ENCODE data around the gene BAMBI.

BAMBI gene

GRCh38 chr10:28716748-28717147 lies 39.4 kb downstream of the BAMBI start:
- Histone ChIP-seq H3K4me2 (ENCODE audit: insufficient read depth, low read length) (no peak overlapping the region), H3K4me1 (ENCODE audit: insufficient read depth, low read length) (no peaks in the 10 kb centered on the region), H3K27ac (ENCODE audit: low read length) (no peak overlapping the region), H3K4me3 (ENCODE audit: low read depth in 1 of 2, low read length in 2 of 2) (no peak overlapping the region), H2AFZ (ENCODE audit: low read depth, low read length) (no peak overlapping the region), H3K36me3 (ENCODE audit: insufficient read depth, low read length) (no peaks in the 10 kb centered on the region), H3K79me2 (ENCODE audit: insufficient read depth, low read length) (no peaks in the 10 kb centered on the region), H3K9ac (ENCODE audit: low read depth, low read length) (no peak overlapping the region), H3K9me3 (ENCODE audit: insufficient read depth, low read length, severe bottlenecking) (no peaks in the 10 kb centered on the region), H3K27me3 (ENCODE audit: insufficient read depth, low read length, poor library complexity) (no peaks in the 10 kb centered on the region), H4K20me1 (ENCODE audit: insufficient read depth, low read length) (no peaks in the 10 kb centered on the region)
- DNase-seq (no peak), ATAC-seq (ENCODE audit: insufficient read depth, low read depth) (no peak)
- no peak for TF ChIP-seq EZH2 (IDR thresholded peaks at IDR 0.05; ENCODE audit: borderline replicate concordance, low read depth, low read length, severe bottlenecking)
- TF ChIP-seq CTCF (IDR thresholded peaks at IDR 0.05; ENCODE audit: borderline replicate concordance, extremely low read depth, low read length, poor library complexity, severe bottlenecking) = no peak

GRCh38 chr10:28717656-28718201 lies 40.4 kb downstream of the BAMBI start:
- Histone ChIP-seq H3K4me3 (ENCODE audit: low read depth in 1 of 2, low read length in 2 of 2) (no peak overlapping the region), H3K27me3 (ENCODE audit: insufficient read depth, low read length, poor library complexity) (no peaks in the 10 kb centered on the region), H3K27ac (ENCODE audit: low read length) (no peak overlapping the region), H2AFZ (ENCODE audit: low read depth, low read length) (no peak overlapping the region), H3K79me2 (ENCODE audit: insufficient read depth, low read length) (no peaks in the 10 kb centered on the region), H3K4me2 (ENCODE audit: insufficient read depth, low read length) (no peak overlapping the region), H3K4me1 (ENCODE audit: insufficient read depth, low read length) (no peaks in the 10 kb centered on the region), H3K36me3 (ENCODE audit: insufficient read depth, low read length) (no peaks in the 10 kb centered on the region), H3K9ac (ENCODE audit: low read depth, low read length) (no peak overlapping the region), H4K20me1 (ENCODE audit: insufficient read depth, low read length) (no peaks in the 10 kb centered on the region), H3K9me3 (ENCODE audit: insufficient read depth, low read length, severe bottlenecking) (no peaks in the 10 kb centered on the region)
- TF ChIP-seq EZH2 (IDR thresholded peaks at IDR 0.05; ENCODE audit: borderline replicate concordance, low read depth, low read length, severe bottlenecking) (no peak), CTCF (IDR thresholded peaks at IDR 0.05; ENCODE audit: borderline replicate concordance, extremely low read depth, low read length, poor library complexity, severe bottlenecking) (no peak)
- ATAC-seq (ENCODE audit: insufficient read depth, low read depth) = no peak
- DNase-seq = no peak

- H3K36me3 ChIP-seq (ENCODE audit: insufficient read depth, low read length) = no peaks in the 10 kb centered on the region
- H2AFZ ChIP-seq (ENCODE audit: low read depth, low read length) = no peak overlapping the region
- no peaks in the 10 kb centered on the region for H3K9me3 ChIP-seq (ENCODE audit: insufficient read depth, low read length, severe bottlenecking)
- H3K4me1 ChIP-seq (ENCODE audit: insufficient read depth, low read length) = no peaks in the 10 kb centered on the region
- no peaks in the 10 kb centered on the region for H3K27me3 ChIP-seq (ENCODE audit: insufficient read depth, low read length, poor library complexity)
- DNase-seq (no peak), ATAC-seq (ENCODE audit: insufficient read depth, low read depth) (no peak)
- H4K20me1 ChIP-seq (ENCODE audit: insufficient read depth, low read length) = no peaks in the 10 kb centered on the region
- H3K79me2 ChIP-seq (ENCODE audit: insufficient read depth, low read length) = no peaks in the 10 kb centered on the region
- H3K27ac ChIP-seq (ENCODE audit: low read length) = no peak overlapping the region
- H3K4me2 ChIP-seq (ENCODE audit: insufficient read depth, low read length) = no peak overlapping the region
- no peak for TF ChIP-seq EZH2 (IDR thresholded peaks at IDR 0.05; ENCODE audit: borderline replicate concordance, low read depth, low read length, severe bottlenecking)
- no peak for TF ChIP-seq CTCF (IDR thresholded peaks at IDR 0.05; ENCODE audit: borderline replicate concordance, extremely low read depth, low read length, poor library complexity, severe bottlenecking)
- no peak overlapping the region for H3K9ac ChIP-seq (ENCODE audit: low read depth, low read length)
- H3K4me3 ChIP-seq (ENCODE audit: low read depth in 1 of 2, low read length in 2 of 2) = no peak overlapping the region
These were observed 42.6 kb downstream of the BAMBI start for GRCh38 chr10:28719789-28720436.

Data from DND-41 (cell line).